IMR-90 (cell line): ENCODE results near the gene TRAPPC3L.

Source experiments
- CEBPB ChIP-seq: IDR thresholded peaks from 2 replicates; pipeline ENCODE4 v1.6.1; 2012; ENCODE audit warnings: low read depth, low read length, improper control_type of control experiment
- CHD1 ChIP-seq: IDR thresholded peaks from 2 replicates; pipeline ENCODE4 v1.6.1; 2012; ENCODE audit warnings: low read depth, low read length, improper control_type of control experiment
- CTCF ChIP-seq: conservative IDR thresholded peaks from 2 replicates; pipeline ENCODE4 v1.5.1; 2012; ENCODE audit warnings: mild to moderate bottlenecking, low read depth, low read length, improper control_type of control experiment
- FOS ChIP-seq: fragments of 150-350 bp; IDR thresholded peaks from 2 replicates; pipeline ENCODE4 v1.6.1; 2016; ENCODE audit warnings: low read depth, low read length
- POLR2A ChIP-seq: IDR thresholded peaks from 2 replicates; pipeline ENCODE4 v1.6.1; 2012; ENCODE audit warnings: mild to moderate bottlenecking, low read depth, low read length
- RAD21 ChIP-seq: IDR thresholded peaks from 2 replicates; pipeline ENCODE4 v1.6.1; 2012; ENCODE audit warnings: low read length, improper control_type of control experiment

DNA sequence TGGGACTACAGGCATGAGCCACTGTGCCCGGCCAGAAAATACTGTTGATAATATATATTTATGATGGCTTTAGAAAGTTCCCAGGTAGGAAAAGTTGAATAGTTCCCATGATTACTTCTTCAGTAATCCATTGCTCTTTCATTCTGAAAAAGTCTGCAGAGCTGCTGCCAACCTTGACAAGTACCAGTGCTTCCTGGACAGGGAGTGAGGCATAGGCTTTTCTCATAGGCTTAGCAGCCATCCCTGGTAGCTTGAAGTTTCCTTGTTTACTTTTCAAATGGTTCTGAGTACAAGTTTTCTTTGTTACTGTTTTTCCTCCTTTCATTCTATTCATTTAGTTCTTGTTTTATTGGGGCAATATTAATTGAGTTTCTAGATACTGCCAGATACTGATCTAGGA, 33.7 kb upstream of the TRAPPC3L start:
- TF ChIP-seq CTCF (no peak), CEBPB (no peak), POLR2A (no peak), RAD21 (no peak), CHD1 (no peak), FOS (no peak)
